H1 (cell line): ENCODE data around the gene KDM5A. TPM values are rescaled to one million over a fixed set of nuclear protein-coding genes. Genes with fewer than 3 reads are reported as not detected.

ENCODE experiments used
- CHD7 ChIP-seq: fragments of 300-600 bp; sonication (generic); IDR thresholded peaks from 2 replicates; pipeline ENCODE4 v1.7.1; 2012; ENCODE audit warnings: low read length, moderate library complexity, mild to moderate bottlenecking, inconsistent platforms; ENCODE audit not compliant: insufficient replicate concordance
- polyA plus RNA-seq, 7 experiments: library from polyadenylated mRNA; depleted of rRNA in 3 of 7; stranded (reverse) in 5 of 7; unstranded in 2 of 7; fragments of >200 nt in 5 of 7; fragments of 200-250 nt in 2 of 7; gene quantifications; 1 replicate in 5 of 7; 2 replicates in 1 of 7; 4 replicates in 1 of 7; pipeline versions ENCODE4 v1.2.1 to v1.2.3, GENCODE V29; 2011 to 2013; ENCODE audit warnings: missing spikeins in 2 of 7, mixed read lengths in 2 of 7
- total RNA-seq: library from RNA; stranded (reverse); fragmentation: NEBNext Ultra II Directional; extraction: Animal tissue kit (Norgen Biotek cat#: 25700); gene quantifications from 2 replicates; pipeline ENCODE4 v1.2.1, GENCODE V29; 2021

The KDM5A gene
- total and polyA plus RNA-seq, 2 of the 8 experiments (the other 6 are each of a cell fraction or from before 2014, with no cell fraction given): 6.3 to 36.9 TPM

GRCh38 chr12:237026-237815 is 151.9 kb downstream of the KDM5A start (continued):
- TF ChIP-seq CHD7: no peak
